ENCODE data around the gene FRMD4A.

GRCh38 chr10:14171336-14171735 is 159.4 kb downstream of the FRMD4A start:
- TF ChIP-seq CTCF (IDR thresholded peaks at IDR 0.05) = no peak
- no peak for TF ChIP-seq POLR2A (IDR thresholded peaks at IDR 0.05)
- TF ChIP-seq POLR2AphosphoS5 (IDR thresholded peaks at IDR 0.05) = no peak
- no peak for TF ChIP-seq EP300 (IDR thresholded peaks at IDR 0.05)

Data from upper lobe of left lung (tissue), 4 donors.